ENCODE data around the gene BNIPL. TPM values are rescaled to one million over a fixed set of nuclear protein-coding genes. Genes with fewer than 3 reads are reported as not detected.

The BNIPL gene
- total RNA-seq, 4 donors from 2014 or later = 0.63 to 0.74 (median 0.69) TPM; not detected in 1

DNA sequence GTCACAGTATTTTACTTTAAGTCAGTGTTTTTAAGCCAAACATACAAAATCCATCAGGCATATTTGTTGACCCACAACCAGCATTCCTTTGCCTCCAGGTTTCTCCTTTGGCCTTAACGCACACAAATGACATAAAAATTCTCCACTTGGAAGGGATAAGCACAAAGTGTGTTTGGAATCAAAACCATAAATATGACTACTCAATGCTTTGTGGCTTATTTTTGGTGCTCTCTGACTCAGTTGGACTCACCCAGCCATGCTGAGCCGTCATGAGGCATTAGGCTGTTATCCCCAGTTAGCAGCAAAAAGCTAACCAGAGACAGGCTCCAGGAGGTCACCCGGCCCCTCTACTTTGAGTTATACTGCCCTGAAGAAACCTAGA, 27.2 kb upstream of the BNIPL start:
- no peak for DNase-seq (ENCODE audit: low spot score)
- no peak for ATAC-seq (ENCODE audit: low FRiP score)
- TF ChIP-seq, protein P1, sequence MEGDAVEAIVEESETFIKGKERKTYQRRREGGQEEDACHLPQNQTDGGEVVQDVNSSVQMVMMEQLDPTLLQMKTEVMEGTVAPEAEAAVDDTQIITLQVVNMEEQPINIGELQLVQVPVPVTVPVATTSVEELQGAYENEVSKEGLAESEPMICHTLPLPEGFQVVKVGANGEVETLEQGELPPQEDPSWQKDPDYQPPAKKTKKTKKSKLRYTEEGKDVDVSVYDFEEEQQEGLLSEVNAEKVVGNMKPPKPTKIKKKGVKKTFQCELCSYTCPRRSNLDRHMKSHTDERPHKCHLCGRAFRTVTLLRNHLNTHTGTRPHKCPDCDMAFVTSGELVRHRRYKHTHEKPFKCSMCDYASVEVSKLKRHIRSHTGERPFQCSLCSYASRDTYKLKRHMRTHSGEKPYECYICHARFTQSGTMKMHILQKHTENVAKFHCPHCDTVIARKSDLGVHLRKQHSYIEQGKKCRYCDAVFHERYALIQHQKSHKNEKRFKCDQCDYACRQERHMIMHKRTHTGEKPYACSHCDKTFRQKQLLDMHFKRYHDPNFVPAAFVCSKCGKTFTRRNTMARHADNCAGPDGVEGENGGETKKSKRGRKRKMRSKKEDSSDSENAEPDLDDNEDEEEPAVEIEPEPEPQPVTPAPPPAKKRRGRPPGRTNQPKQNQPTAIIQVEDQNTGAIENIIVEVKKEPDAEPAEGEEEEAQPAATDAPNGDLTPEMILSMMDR (IDR thresholded peaks at IDR 0.05) = no peak

DNA sequence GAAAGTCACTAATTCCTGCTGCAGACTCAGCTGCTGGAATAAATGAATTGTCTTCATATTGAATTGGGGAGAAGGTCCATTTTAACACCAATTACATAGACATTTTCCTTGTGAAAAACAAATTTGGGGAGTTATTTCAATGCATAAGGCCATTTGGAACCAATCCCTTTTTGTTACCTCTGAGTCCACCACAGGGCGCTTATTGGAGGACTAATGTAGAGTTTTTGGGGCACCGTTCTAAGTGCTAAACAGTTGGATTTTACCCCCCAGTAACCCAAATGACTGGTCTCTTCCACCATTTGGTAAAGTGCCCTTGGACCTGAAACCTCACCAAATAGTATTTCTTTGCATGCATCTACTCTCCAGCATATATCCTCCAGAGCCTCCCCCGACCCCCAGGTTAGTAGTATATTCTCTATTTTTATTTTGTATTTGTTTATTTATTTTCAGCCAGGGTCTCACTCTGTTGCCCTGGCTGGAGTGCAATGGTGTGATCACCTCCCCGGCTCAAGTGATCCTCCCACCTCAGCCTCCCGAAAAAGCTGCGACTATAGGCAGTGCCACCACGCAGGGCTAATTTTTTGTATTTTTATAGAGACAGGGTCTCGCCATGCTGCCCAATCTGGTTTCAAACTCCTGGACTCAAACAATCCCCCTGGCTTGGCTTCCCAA, 26.6 kb upstream of the BNIPL start:
- TF ChIP-seq, protein P1 (IDR thresholded peaks at IDR 0.05) = no peak
- no peak for DNase-seq (ENCODE audit: low spot score)
- no peak for ATAC-seq (ENCODE audit: low FRiP score)

DNA sequence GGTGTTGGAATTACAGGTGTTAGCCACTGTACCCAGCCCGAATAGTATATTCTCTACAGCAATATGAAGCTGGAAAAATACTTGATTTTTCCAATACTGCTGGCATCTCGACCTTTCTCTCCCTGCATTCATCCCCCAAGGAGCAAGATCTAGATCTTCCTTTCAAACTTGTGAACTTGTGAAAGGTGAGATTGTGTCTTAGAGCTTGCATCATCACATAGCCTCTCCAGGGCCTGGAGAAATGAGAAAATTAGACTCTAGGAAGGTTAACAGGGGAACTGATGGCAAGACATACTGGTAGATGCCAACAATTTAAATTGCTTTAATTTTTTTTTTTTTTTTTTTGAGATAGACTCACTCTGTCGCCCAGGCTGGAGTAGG, 26.1 kb upstream of the BNIPL start:
- no peak for ATAC-seq (ENCODE audit: low FRiP score)
- no peak for DNase-seq (ENCODE audit: low spot score)
- TF ChIP-seq, protein P1 (IDR thresholded peaks at IDR 0.05) = no peak

DNA sequence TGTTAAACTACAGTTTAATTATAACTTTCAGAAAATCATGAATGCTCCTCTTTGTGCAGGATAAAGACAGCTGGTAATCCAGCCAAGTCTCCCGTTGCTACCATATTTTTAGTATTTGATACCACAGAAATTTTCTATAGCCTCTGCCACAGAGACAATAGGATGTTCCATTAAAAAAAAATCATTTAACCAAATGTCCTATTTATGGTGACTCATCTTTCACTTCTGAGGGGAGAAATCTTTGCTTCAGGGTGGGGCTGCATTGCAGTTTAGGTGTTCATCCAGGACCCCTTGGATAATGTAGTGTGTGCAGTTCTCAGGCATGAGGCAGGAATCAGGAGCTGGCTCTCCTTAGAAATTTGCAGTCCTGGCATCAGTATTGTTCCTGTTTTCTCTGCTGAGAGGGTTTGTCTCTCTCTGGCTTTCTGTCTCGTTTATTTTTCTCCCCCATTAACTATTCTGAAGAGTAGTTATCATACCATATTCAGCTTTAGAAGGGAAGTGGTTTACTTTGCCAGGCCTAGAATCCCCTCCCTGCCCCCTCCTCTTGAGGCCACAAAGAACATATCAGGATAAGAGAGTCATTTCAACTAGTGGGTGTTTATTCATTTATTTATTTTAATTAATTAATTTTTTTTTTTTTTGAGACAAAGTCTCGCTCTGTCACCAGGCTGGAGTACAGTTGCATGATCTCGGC, 25.1 kb upstream of the BNIPL start:
- TF ChIP-seq, protein P1 (IDR thresholded peaks at IDR 0.05) = no peak
- DNase-seq (ENCODE audit: low spot score) = no peak
- ATAC-seq (ENCODE audit: low FRiP score) = no peak

DNA sequence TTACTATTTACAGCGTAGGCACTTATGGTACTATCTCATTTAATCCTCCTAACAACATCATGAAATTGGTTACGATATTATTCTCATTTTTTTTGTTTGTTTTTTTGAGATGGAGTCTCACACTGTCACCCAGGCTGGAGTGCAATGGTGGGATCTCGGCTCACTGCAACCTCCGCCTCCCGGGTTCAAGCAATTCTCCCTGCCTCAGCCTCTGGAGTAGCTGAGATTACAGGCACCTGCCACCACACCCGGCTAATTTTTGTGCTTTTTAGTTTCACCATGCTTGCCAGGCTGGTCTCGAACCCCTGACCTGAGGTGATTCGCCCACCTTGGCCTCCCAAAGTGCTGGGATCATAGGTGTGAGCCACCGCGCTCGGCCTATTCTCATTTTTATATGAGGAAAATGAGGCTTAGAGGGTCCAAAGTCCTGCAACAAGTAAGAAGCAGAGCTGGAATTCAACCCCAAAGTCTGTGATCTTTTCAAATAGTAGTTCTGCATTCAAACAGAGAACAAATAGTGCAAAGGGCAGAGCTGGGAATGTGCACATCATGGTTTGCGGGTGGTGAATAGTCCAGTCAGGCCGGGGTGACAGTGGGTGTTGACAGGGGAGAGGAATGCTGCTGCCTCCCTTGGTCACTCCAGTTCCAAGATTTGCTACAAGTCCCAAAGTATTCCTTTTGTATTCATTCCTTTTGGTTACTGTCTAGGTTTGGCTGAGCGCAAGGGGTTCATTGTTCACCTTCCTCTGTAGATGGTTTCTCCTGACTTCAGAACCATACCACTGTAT, 23.5 kb upstream of the BNIPL start:
- TF ChIP-seq, protein P1 (IDR thresholded peaks at IDR 0.05) = no peak
- ATAC-seq (ENCODE audit: low FRiP score) (no peak), DNase-seq (ENCODE audit: low spot score) (no peak)

DNA sequence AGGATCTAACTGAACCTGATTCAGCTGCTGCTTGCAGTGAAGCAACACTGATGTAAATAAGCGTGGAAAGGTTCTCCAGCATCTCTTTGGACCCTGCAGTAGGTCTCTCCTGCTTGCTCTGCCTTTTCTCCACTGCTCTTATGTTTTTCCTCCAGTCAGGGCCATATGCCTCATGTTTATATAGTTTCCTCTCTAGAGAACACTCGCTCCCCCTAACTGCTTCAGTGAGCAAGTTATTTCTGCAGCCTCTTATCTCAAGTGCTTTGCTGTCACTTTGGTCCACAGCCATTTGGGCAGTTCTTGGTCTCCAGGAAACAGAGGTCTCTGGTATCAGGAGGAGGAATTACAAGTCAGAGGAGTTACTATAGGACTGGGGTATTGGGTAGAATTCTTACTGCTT, 22.9 kb upstream of the BNIPL start:
- TF ChIP-seq, protein P1 (IDR thresholded peaks at IDR 0.05) = no peak
- DNase-seq (ENCODE audit: low spot score) = no peak
- ATAC-seq (ENCODE audit: low FRiP score) = no peak
